ENCODE data around the gene CFDP1. TPM values are rescaled to one million over a fixed set of nuclear protein-coding genes. Genes with fewer than 3 reads are reported as not detected.

Gene CFDP1
- polyA plus RNA-seq, 3 donors: 12.9 to 23.2 (median 19.0) TPM

DNA sequence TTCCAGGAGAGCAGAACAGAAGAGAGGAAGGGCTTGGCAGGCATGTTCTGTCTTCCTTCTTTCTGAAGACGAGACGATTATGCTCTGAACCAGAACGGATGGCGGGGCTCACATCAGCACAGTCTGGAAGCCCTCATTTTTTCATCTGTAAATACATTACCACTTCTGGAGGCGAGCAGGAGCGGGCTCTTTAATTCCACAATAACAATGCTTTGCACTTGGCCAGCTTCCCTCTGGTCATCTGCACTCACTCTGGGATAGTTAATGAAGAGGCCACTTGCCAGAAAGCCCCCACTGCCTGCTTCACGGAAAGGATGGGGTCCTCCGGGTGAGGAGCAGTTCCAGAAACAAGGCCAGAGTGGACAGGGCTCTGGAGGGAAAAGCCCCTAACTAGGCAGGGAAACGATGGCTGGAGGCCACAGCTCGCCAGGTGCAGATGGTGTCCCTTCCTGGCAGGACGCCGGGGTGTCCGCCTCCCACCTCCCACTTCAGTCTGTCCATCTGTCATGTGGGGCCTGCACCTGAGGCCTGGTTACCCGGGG, 168.8 kb downstream of the CFDP1 start:
- no peak overlapping the region for H3K9ac ChIP-seq (ENCODE audit: insufficient read depth, low read length, poor library complexity, severe bottlenecking)
- intact Hi-C loops (cut with micrococcal nuclease): no loop called here
- DNase-seq: no peak
- Mint-ChIP-seq H3K36me3 (peaks cover 0 to 1% of the 10 kb centered on the region in 2 donors), H3K9me3 (peaks cover 0 to 13% (median 2%) of the 10 kb centered on the region in 7 donors), H3K27me3 (ENCODE audit: low read depth in 3 of 3) (peaks cover 76 to 96% (median 83%) of the 10 kb centered on the region in 3 donors), H3K4me3 (peak overlapping the region in 1 of 2 donors; percentile 65), H3K27ac (no peak overlapping the region), H3K4me1 (peaks cover 5% of the 10 kb centered on the region)
- WGBS (ENCODE audit: insufficient coverage): 76% methylated on average over 5 of the region's 14 CpGs
- H3K4me1 ChIP-seq (ENCODE audit: control insufficient read depth in 1 of 2, insufficient read depth in 2 of 2, low read length in 2 of 2): peaks cover 0 to 5% of the 10 kb centered on the region in 2 donors
- no peaks in the 10 kb centered on the region for H4K20me1 ChIP-seq (ENCODE audit: insufficient read depth, low read length)
- TF ChIP-seq, protein P1, sequence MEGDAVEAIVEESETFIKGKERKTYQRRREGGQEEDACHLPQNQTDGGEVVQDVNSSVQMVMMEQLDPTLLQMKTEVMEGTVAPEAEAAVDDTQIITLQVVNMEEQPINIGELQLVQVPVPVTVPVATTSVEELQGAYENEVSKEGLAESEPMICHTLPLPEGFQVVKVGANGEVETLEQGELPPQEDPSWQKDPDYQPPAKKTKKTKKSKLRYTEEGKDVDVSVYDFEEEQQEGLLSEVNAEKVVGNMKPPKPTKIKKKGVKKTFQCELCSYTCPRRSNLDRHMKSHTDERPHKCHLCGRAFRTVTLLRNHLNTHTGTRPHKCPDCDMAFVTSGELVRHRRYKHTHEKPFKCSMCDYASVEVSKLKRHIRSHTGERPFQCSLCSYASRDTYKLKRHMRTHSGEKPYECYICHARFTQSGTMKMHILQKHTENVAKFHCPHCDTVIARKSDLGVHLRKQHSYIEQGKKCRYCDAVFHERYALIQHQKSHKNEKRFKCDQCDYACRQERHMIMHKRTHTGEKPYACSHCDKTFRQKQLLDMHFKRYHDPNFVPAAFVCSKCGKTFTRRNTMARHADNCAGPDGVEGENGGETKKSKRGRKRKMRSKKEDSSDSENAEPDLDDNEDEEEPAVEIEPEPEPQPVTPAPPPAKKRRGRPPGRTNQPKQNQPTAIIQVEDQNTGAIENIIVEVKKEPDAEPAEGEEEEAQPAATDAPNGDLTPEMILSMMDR (IDR thresholded peaks at IDR 0.05): no peak
- no peak overlapping the region for H3K4me2 ChIP-seq (replicated peaks; ENCODE audit: extremely low read depth, low read length, poor library complexity, severe bottlenecking)
- no peaks in the 10 kb centered on the region for H3K79me2 ChIP-seq (ENCODE audit: insufficient read depth, low read length)
- peaks cover 0 to 4% of the 10 kb centered on the region in 2 donors for H3K9me3 ChIP-seq (replicated peaks in 1 of 2; ENCODE audit: control insufficient read depth in 1 of 2, insufficient read depth in 1 of 2, low read length in 2 of 2)
- no peak overlapping the region for H3K4me3 ChIP-seq (replicated peaks in 1 of 3; ENCODE audit: low read depth in 2 of 3, low read length in 3 of 3)
- H2AFZ ChIP-seq (ENCODE audit: insufficient read depth, low read depth, low read length, poor library complexity, severe bottlenecking): no peak overlapping the region
- H3K27me3 ChIP-seq (ENCODE audit: control insufficient read depth in 2 of 2, insufficient read depth in 2 of 2, low read length in 2 of 2): peaks cover 26 to 88% of the 10 kb centered on the region in 2 donors
- H3K27ac ChIP-seq (ENCODE audit: low read depth in 1 of 2, low read length in 2 of 2): no peak overlapping the region
- H3K36me3 ChIP-seq (replicated peaks in 1 of 2; ENCODE audit: control insufficient read depth in 1 of 2, insufficient read depth in 2 of 2, low read length in 2 of 2): no peaks in the 10 kb centered on the region

DNA sequence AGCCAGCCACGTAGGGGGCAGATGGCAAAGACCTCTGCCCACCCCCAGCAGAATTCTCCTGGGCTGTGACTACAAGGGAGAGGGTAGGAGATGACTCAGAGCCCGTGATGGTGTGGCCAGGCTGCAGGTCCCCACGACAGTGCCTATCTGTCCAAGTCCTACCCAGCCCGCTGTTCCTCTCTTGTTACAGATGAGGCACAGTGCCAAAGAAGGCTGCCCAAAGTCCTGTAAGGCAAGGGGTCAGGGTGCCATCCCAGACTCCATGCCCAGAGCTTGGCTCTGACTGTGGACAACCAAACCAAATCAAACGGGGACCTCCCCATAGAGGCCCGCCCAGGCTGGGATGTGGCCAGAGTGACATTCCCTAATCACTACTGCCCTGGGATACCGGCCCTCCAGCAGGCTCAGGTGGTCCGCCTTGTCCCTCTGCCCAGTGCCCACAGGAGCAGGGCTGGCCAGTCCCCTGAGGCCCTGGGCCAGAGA, 169.3 kb downstream of the CFDP1 start:
- Histone ChIP-seq H3K79me2 (ENCODE audit: insufficient read depth, low read length) (no peaks in the 10 kb centered on the region), H3K4me1 (ENCODE audit: control insufficient read depth in 1 of 2, insufficient read depth in 2 of 2, low read length in 2 of 2) (peaks cover 0 to 5% of the 10 kb centered on the region in 2 donors), H3K4me3 (replicated peaks in 1 of 3; ENCODE audit: low read depth in 2 of 3, low read length in 3 of 3) (no peak overlapping the region), H3K4me2 (replicated peaks; ENCODE audit: extremely low read depth, low read length, poor library complexity, severe bottlenecking) (no peak overlapping the region), H3K9me3 (replicated peaks in 1 of 2; ENCODE audit: control insufficient read depth in 1 of 2, insufficient read depth in 1 of 2, low read length in 2 of 2) (peaks cover 0 to 4% of the 10 kb centered on the region in 2 donors), H3K36me3 (replicated peaks in 1 of 2; ENCODE audit: control insufficient read depth in 1 of 2, insufficient read depth in 2 of 2, low read length in 2 of 2) (no peaks in the 10 kb centered on the region), H4K20me1 (ENCODE audit: insufficient read depth, low read length) (no peaks in the 10 kb centered on the region), H2AFZ (ENCODE audit: insufficient read depth, low read depth, low read length, poor library complexity, severe bottlenecking) (no peak overlapping the region), H3K9ac (ENCODE audit: insufficient read depth, low read length, poor library complexity, severe bottlenecking) (no peak overlapping the region), H3K27me3 (ENCODE audit: control insufficient read depth in 2 of 2, insufficient read depth in 2 of 2, low read length in 2 of 2) (peaks cover 26 to 88% of the 10 kb centered on the region in 2 donors), H3K27ac (ENCODE audit: low read depth in 1 of 2, low read length in 2 of 2) (no peak overlapping the region)
- Mint-ChIP-seq H3K27me3 (ENCODE audit: low read depth in 3 of 3) (peaks cover 79 to 96% (median 84%) of the 10 kb centered on the region in 3 donors), H3K4me1 (peaks cover 5% of the 10 kb centered on the region), H3K4me3 (peak overlapping the region in 1 of 2 donors; percentile 65), H3K9me3 (peaks cover 0 to 15% (median 2%) of the 10 kb centered on the region in 7 donors), H3K27ac (no peak overlapping the region), H3K36me3 (peaks cover 0 to 1% of the 10 kb centered on the region in 2 donors)
- TF ChIP-seq, protein P1 (IDR thresholded peaks at IDR 0.05): no peak
- intact Hi-C loops (cut with micrococcal nuclease): no loop called here
- DNase-seq: no peak
- 81% methylated on average over 7 of the region's 8 CpGs for WGBS (ENCODE audit: insufficient coverage)

Measured in CD14-positive monocyte (primary cell).